AG09309 (cell line): ENCODE measurements around the gene LRRC45.

Experiments
- DNase-seq: peaks from one replicate; pipeline ENCODE4 v3.0.0-alpha.2; 2010; ENCODE audit warnings: low read depth
- H3K4me3 ChIP-seq: 2 replicates; pipeline ENCODE4 v1.5.1; 2011; ENCODE audit warnings: mild to moderate bottlenecking, low read depth, low read length, moderate library complexity; ENCODE audit not compliant: control insufficient read depth
- CTCF ChIP-seq: IDR thresholded peaks from 2 replicates; pipeline ENCODE4 v1.5.1; 2011; ENCODE audit warnings: mild to moderate bottlenecking, low read depth, low read length, inconsistent platforms; ENCODE audit not compliant: insufficient read depth, control insufficient read depth; ENCODE audit errors: missing control alignments

LRRC45 gene

GRCh38 chr17:82039695-82040299 is 16.7 kb downstream of the LRRC45 start:
- DNase-seq = no peak
- no peak for TF ChIP-seq CTCF
- H3K4me3 ChIP-seq = no peak overlapping the region

GRCh38 chr17:82041144-82041814 is 18.2 kb downstream of the LRRC45 start:
- no peak overlapping the region for H3K4me3 ChIP-seq
- DNase-seq = no peak
- TF ChIP-seq CTCF = no peak

GRCh38 chr17:82042649-82043048 is 19.5 kb downstream of the LRRC45 start:
- no peak for TF ChIP-seq CTCF
- H3K4me3 ChIP-seq = no peak overlapping the region

GRCh38 chr17:82043507-82043906 is 20.4 kb downstream of the LRRC45 start:
- no peak for TF ChIP-seq CTCF
- no peak overlapping the region for H3K4me3 ChIP-seq
- DNase-seq = no peak

More at GRCh38 chr17:82042649-82043048, 19.5 kb downstream of the LRRC45 start:
- no peak for DNase-seq

GRCh38 chr17:82045936-82046484 is 22.9 kb downstream of the LRRC45 start:
- DNase-seq = no peak
- TF ChIP-seq CTCF = no peak
- H3K4me3 ChIP-seq = no peak overlapping the region

- no peak overlapping the region for H3K4me3 ChIP-seq
- DNase-seq = no peak
- no peak for TF ChIP-seq CTCF
These were observed 23.8 kb downstream of the LRRC45 start for GRCh38 chr17:82046903-82047302.
